Parathyroid adenoma (tissue), 2 donors: ENCODE measurements around the gene IL1RAPL1.

Experiments
- H2AFZ ChIP-seq: fragments of 300-600 bp; sonication (generic); one replicate; pipeline ENCODE4 v1.7.0; 2017; ENCODE audit warnings: antibody characterized with exemption, mild to moderate bottlenecking
- H3K27ac ChIP-seq: fragments of 300-600 bp; sonication (generic); one replicate; pipeline ENCODE4 v1.7.0; 2017
- H3K27me3 ChIP-seq: fragments of 300-600 bp; sonication (generic); one replicate; pipeline ENCODE4 v1.7.0; 2017; ENCODE audit warnings: low read length; ENCODE audit not compliant: control insufficient read depth, insufficient read depth
- H3K36me3 ChIP-seq: fragments of 300-600 bp; sonication (generic); one replicate; pipeline ENCODE4 v1.7.0; 2017; ENCODE audit warnings: low read length; ENCODE audit not compliant: control insufficient read depth, insufficient read depth
- H3K4me1 ChIP-seq: fragments of 300-600 bp; sonication (generic); one replicate; pipeline ENCODE4 v1.7.0; 2017; ENCODE audit warnings: control low read depth
- H3K4me2 ChIP-seq: fragments of 300-600 bp; sonication (generic); one replicate; pipeline ENCODE4 v1.7.0; 2017; ENCODE audit warnings: low read length
- H3K4me3 ChIP-seq: fragments of 300-600 bp; sonication (generic); one replicate; pipeline ENCODE4 v1.7.0; 2017; ENCODE audit warnings: low read depth, low read length
- H3K79me2 ChIP-seq: fragments of 300-600 bp; sonication (generic); one replicate; pipeline ENCODE4 v1.7.0; 2017; ENCODE audit warnings: control low read depth
- H3K9ac ChIP-seq: fragments of 300-600 bp; sonication (generic); one replicate; pipeline ENCODE4 v1.7.0; 2017; ENCODE audit warnings: mild to moderate bottlenecking
- H3K9me3 ChIP-seq: fragments of 300-600 bp; sonication (generic); one replicate; pipeline ENCODE4 v1.7.0; 2017; ENCODE audit warnings: low read length; ENCODE audit not compliant: control insufficient read depth
- CTCF ChIP-seq: fragments of 300-600 bp; sonication (generic); IDR thresholded peaks from one replicate; pipeline ENCODE4 v1.7.0; 2017; ENCODE audit warnings: antibody characterized with exemption, mild to moderate bottlenecking
- donor health status: primary hyperparathyroidism.

IL1RAPL1 gene

GRCh38 chrX:29707088-29707487 lies 1119.8 kb downstream of the IL1RAPL1 start:
- no peaks in the 10 kb centered on the region for H3K4me1 ChIP-seq
- no peak overlapping the region for H3K27ac ChIP-seq
- H3K27me3 ChIP-seq: no peaks in the 10 kb centered on the region
- H3K9ac ChIP-seq: no peak overlapping the region
- H2AFZ ChIP-seq: no peak overlapping the region
- no peak overlapping the region for H3K4me3 ChIP-seq
- no peaks in the 10 kb centered on the region for H3K9me3 ChIP-seq
- H3K36me3 ChIP-seq: no peaks in the 10 kb centered on the region
- H3K79me2 ChIP-seq: no peaks in the 10 kb centered on the region
- no peak overlapping the region for H3K4me2 ChIP-seq
- no peak for TF ChIP-seq CTCF

GRCh38 chrX:29721152-29721551 lies 1133.9 kb downstream of the IL1RAPL1 start:
- TF ChIP-seq CTCF: no peak
- Histone ChIP-seq H3K9ac (no peak overlapping the region), H3K4me1 (no peaks in the 10 kb centered on the region), H3K4me3 (no peak overlapping the region), H3K27me3 (no peaks in the 10 kb centered on the region), H3K79me2 (no peaks in the 10 kb centered on the region), H2AFZ (no peak overlapping the region), H3K9me3 (no peaks in the 10 kb centered on the region), H3K4me2 (no peak overlapping the region), H3K27ac (no peak overlapping the region), H3K36me3 (no peaks in the 10 kb centered on the region)

- Histone ChIP-seq H2AFZ (no peak overlapping the region), H3K9ac (no peak overlapping the region), H3K9me3 (no peaks in the 10 kb centered on the region), H3K79me2 (no peaks in the 10 kb centered on the region), H3K36me3 (no peaks in the 10 kb centered on the region), H3K4me1 (no peaks in the 10 kb centered on the region), H3K4me3 (no peak overlapping the region), H3K4me2 (no peak overlapping the region), H3K27me3 (no peaks in the 10 kb centered on the region), H3K27ac (no peak overlapping the region)
- no peak for TF ChIP-seq CTCF
These were observed 1137.1 kb downstream of the IL1RAPL1 start for GRCh38 chrX:29724316-29724715.

GRCh38 chrX:29726811-29727210 lies 1139.6 kb downstream of the IL1RAPL1 start:
- no peaks in the 10 kb centered on the region for H3K4me1 ChIP-seq
- no peak overlapping the region for H3K4me2 ChIP-seq
- H3K27ac ChIP-seq: no peak overlapping the region
- H3K9me3 ChIP-seq: no peaks in the 10 kb centered on the region
- no peak for TF ChIP-seq CTCF
- no peaks in the 10 kb centered on the region for H3K36me3 ChIP-seq
- H2AFZ ChIP-seq: no peak overlapping the region
- H3K4me3 ChIP-seq: no peak overlapping the region
- no peaks in the 10 kb centered on the region for H3K79me2 ChIP-seq
- H3K27me3 ChIP-seq: no peaks in the 10 kb centered on the region
- no peak overlapping the region for H3K9ac ChIP-seq

- Histone ChIP-seq H3K9ac (no peak overlapping the region), H3K27me3 (no peaks in the 10 kb centered on the region), H3K4me1 (no peaks in the 10 kb centered on the region), H3K36me3 (no peaks in the 10 kb centered on the region), H2AFZ (no peak overlapping the region), H3K27ac (no peak overlapping the region), H3K79me2 (no peaks in the 10 kb centered on the region), H3K4me2 (no peak overlapping the region), H3K9me3 (no peaks in the 10 kb centered on the region), H3K4me3 (no peak overlapping the region)
- no peak for TF ChIP-seq CTCF
These were observed 1141.4 kb downstream of the IL1RAPL1 start for GRCh38 chrX:29728639-29729038.
